K562 (cell line): ENCODE data around the gene CTTNBP2NL. TPM values are rescaled to one million over a fixed set of nuclear protein-coding genes. Genes with fewer than 3 reads are reported as not detected.

Experiments
- ATAC-seq: fragments of 200-7000 bp; cut with Tn5 transposase; 3 replicates; pipeline ENCODE4 v1.9.1; 2020; ENCODE audit warnings: moderate library complexity
- BruUV-seq: library from RNA; stranded (reverse); fragments of 400-500 nt; replicated peaks from 2 replicates; lab custom pipeline; 2021; lab: Mats Ljungman, UMichigan
- CTCF ChIA-PET: fragments of 300-600 bp; formaldehyde crosslinking; extraction: SDS; loops from one replicate; lab custom pipeline; 2021; ENCODE audit warnings: low intra/inter-chr PET ratio; lab: Yijun Ruan, JAX
- POLR2A ChIA-PET: fragments of 300-600, 350-650 bp; sonication (Branson Sonifier 250); formaldehyde crosslinking; extraction: SDS; loops from one replicate; lab custom pipeline; 2021; ENCODE audit warnings: antibody characterized with exemption, inconsistent platforms; lab: Yijun Ruan, JAX
- DNase-seq, 4 experiments: peaks; one replicate each; pipeline versions ENCODE4 v3.0.0 to v3.0.0-alpha.2; 2011 to 2018; ENCODE audit warnings: low spot score in 3 of 4, mixed read lengths in 3 of 4; ENCODE audit errors: extremely low read depth in 1 of 4
- FAIRE-seq: peaks from 2 replicates; lab custom pipeline; 2011; peaks lifted over from hg19 to GRCh38; lab: Jason Lieb, UNC
- H2AFZ ChIP-seq: 2 replicates; pipeline ENCODE4 v1.6.0; 2011; ENCODE audit warnings: low read depth, low read length, control low read depth, inconsistent platforms
- H3K27ac ChIP-seq: fragments of 200-600 bp; 3 replicates; pipeline ENCODE4 v1.8.0; 2011; ENCODE audit warnings: low read depth, mild to moderate bottlenecking, control low read depth, inconsistent platforms, low read length, moderate library complexity, mixed read lengths; ENCODE audit errors: extremely low read depth
- H3K27me3 ChIP-seq, 2 experiments: fragments of 300-600 bp in 1 of 2; 2 replicates in 1 of 2; 3 replicates in 1 of 2; pipeline versions ENCODE4 v1.6.0 to v1.8.0; 2011; ENCODE audit warnings: inconsistent platforms in 2 of 2, low read length in 2 of 2, mild to moderate bottlenecking in 1 of 2, mixed read lengths in 1 of 2, moderate library complexity in 1 of 2; ENCODE audit not compliant: control insufficient read depth in 2 of 2, insufficient read depth in 2 of 2
- H3K36me3 ChIP-seq: fragments of 300-600 bp; 3 replicates; pipeline ENCODE4 v1.8.0; 2011; ENCODE audit warnings: mild to moderate bottlenecking, low read length, inconsistent platforms; ENCODE audit not compliant: control insufficient read depth, insufficient read depth
- H3K4me1 ChIP-seq, 2 experiments: fragments of 200-600 bp in 1 of 2; replicated peaks in 1 of 2; 2 replicates in 1 of 2; 3 replicates in 1 of 2; pipeline versions ENCODE4 v1.5.1 to v1.8.0; 2011; ENCODE audit warnings: inconsistent platforms in 2 of 2, low read length in 2 of 2, mild to moderate bottlenecking in 1 of 2, mixed read lengths in 1 of 2, moderate library complexity in 1 of 2; ENCODE audit not compliant: control insufficient read depth in 2 of 2, insufficient read depth in 2 of 2
- H3K4me2 ChIP-seq: 2 replicates; pipeline ENCODE4 v1.6.1; 2011; ENCODE audit warnings: low read length, control low read depth, inconsistent platforms, mixed read lengths; ENCODE audit not compliant: insufficient read depth
- H3K4me3 ChIP-seq: fragments of 200-600 bp; sonication (generic), shearing (Covaris generic); 2 replicates; pipeline ENCODE4 v1.5.1; 2016; ENCODE audit warnings: control low read depth, inconsistent platforms
- H3K79me2 ChIP-seq: fragments of 200-600 bp; 3 replicates; pipeline ENCODE4 v1.8.0; 2011; ENCODE audit warnings: low read length, inconsistent platforms; ENCODE audit not compliant: control insufficient read depth, insufficient read depth
- H3K9ac ChIP-seq, 2 experiments: 2 replicates each; pipeline versions ENCODE4 v1.6.0 to v1.6.1; 2011; ENCODE audit warnings: low read depth in 2 of 2, low read length in 2 of 2, control low read depth in 1 of 2, inconsistent platforms in 1 of 2, mild to moderate bottlenecking in 1 of 2, mixed read lengths in 1 of 2; ENCODE audit not compliant: insufficient read depth in 1 of 2
- H3K9me1 ChIP-seq: one replicate; pipeline ENCODE4 v1.6.0; 2011; ENCODE audit warnings: inconsistent platforms, mild to moderate bottlenecking, low read length, moderate library complexity; ENCODE audit not compliant: control insufficient read depth, insufficient read depth
- H3K9me3 ChIP-seq: replicated peaks from 2 replicates; pipeline ENCODE4 v1.5.1; 2011; ENCODE audit warnings: low read depth, low read length, inconsistent platforms; ENCODE audit not compliant: control insufficient read depth, insufficient read depth
- H4K20me1 ChIP-seq: replicated peaks from 2 replicates; pipeline ENCODE4 v1.6.1; 2011; ENCODE audit warnings: low read length, inconsistent platforms, mixed read lengths; ENCODE audit not compliant: control insufficient read depth, insufficient read depth
- CEBPG ChIP-seq, 3 experiments: fragments of 200-800 bp in 1 of 3; sonication (Bioruptor generic) in 1 of 3; sonication (generic) in 1 of 3; formaldehyde crosslinking in 1 of 3; IDR thresholded peaks in 2 of 3; conservative IDR thresholded peaks in 1 of 3; 2 replicates each; pipeline versions ENCODE4 v1.6.1 to v1.8.0; 2016 to 2022; ENCODE audit warnings: missing compliant biosample characterization in 2 of 3, missing genetic modification characterization in 2 of 3, mild to moderate bottlenecking in 1 of 3, missing genetic modification reagents in 1 of 3
- CREB1 ChIP-seq, 2 experiments: sonication (generic) in 1 of 2; formaldehyde crosslinking in 1 of 2; IDR thresholded peaks; 2 replicates each; pipeline versions ENCODE4 v1.6.1 to v1.8.0; 2012 to 2022; ENCODE audit warnings: inconsistent platforms in 1 of 2, mild to moderate bottlenecking in 1 of 2, missing genetic modification reagents in 1 of 2, moderate library complexity in 1 of 2
- ETV1 ChIP-seq: fragments of 450-650 bp; conservative IDR thresholded peaks from 2 replicates; pipeline ENCODE4 v1.6.1; 2016; ENCODE audit warnings: missing genetic modification characterization, control low read depth, low read depth, missing compliant biosample characterization
- FOXP4 ChIP-seq: sonication (generic); formaldehyde crosslinking; IDR thresholded peaks from 2 replicates; pipeline ENCODE4 v1.8.0; 2022; ENCODE audit warnings: mild to moderate bottlenecking, missing genetic modification reagents, borderline replicate concordance
- KAT2B ChIP-seq: IDR thresholded peaks from one replicate; pipeline ENCODE4 v1.6.1; 2012; ENCODE audit warnings: low read depth, mild to moderate bottlenecking, control low read depth, inconsistent platforms, low read length, moderate library complexity
- MEF2A ChIP-seq: IDR thresholded peaks from 2 replicates; pipeline ENCODE4 v1.6.1; 2011; ENCODE audit warnings: low read depth, mild to moderate bottlenecking, low read length, moderate library complexity; ENCODE audit not compliant: control insufficient read depth
- OTX1 ChIP-seq: fragments of 450-650 bp; formaldehyde crosslinking; IDR thresholded peaks from 2 replicates; pipeline ENCODE4 v1.4.0; 2022; ENCODE audit warnings: mild to moderate bottlenecking
- PBX2 ChIP-seq, 2 experiments: IDR thresholded peaks in 1 of 2; conservative IDR thresholded peaks in 1 of 2; 2 replicates each; pipeline ENCODE4 v1.6.1; 2016; ENCODE audit warnings: low read depth in 2 of 2, mild to moderate bottlenecking in 1 of 2, missing compliant biosample characterization in 1 of 2, missing genetic modification characterization in 1 of 2, moderate library complexity in 1 of 2
- SIRT6 ChIP-seq: IDR thresholded peaks from one replicate; pipeline ENCODE4 v1.6.1; 2012; ENCODE audit warnings: low read depth, mild to moderate bottlenecking, control low read depth, inconsistent platforms, low read length, moderate library complexity
- STAT5A ChIP-seq: IDR thresholded peaks from 2 replicates; pipeline ENCODE4 v1.6.1; 2012; ENCODE audit warnings: low read length, inconsistent platforms, borderline replicate concordance
- STAT5B ChIP-seq: fragments of 250-450 bp; sonication (Bioruptor Pico); IDR thresholded peaks from 2 replicates; pipeline ENCODE4 v1.8.0; 2021; ENCODE audit warnings: mild to moderate bottlenecking, inconsistent platforms
- TAF7 ChIP-seq: fragments of 450-650 bp; IDR thresholded peaks from 2 replicates; pipeline ENCODE4 v1.6.1; 2016; ENCODE audit warnings: missing genetic modification characterization, missing compliant biosample characterization
- TSC22D4 ChIP-seq: fragments of 450-650 bp; IDR thresholded peaks from 2 replicates; pipeline ENCODE4 v1.6.1; 2016; ENCODE audit warnings: missing genetic modification characterization, missing biosample characterization, control low read depth
- ZBTB26 ChIP-seq: fragments of 450-650 bp; formaldehyde crosslinking; IDR thresholded peaks from 2 replicates; pipeline ENCODE4 v1.4.0; 2022; ENCODE audit warnings: missing genetic modification characterization
- ZC3H8 ChIP-seq: fragments of 450-650 bp; IDR thresholded peaks from 2 replicates; pipeline ENCODE4 v1.6.1; 2017
- ZFPM2 ChIP-seq: fragments of 250-450 bp; sonication (Bioruptor Pico); IDR thresholded peaks from 2 replicates; pipeline ENCODE4 v1.5.1; 2022; ENCODE audit warnings: mild to moderate bottlenecking
- ZNF239 ChIP-seq: fragments of 250-450 bp; sonication (Bioruptor Pico); IDR thresholded peaks from 2 replicates; pipeline ENCODE4 v1.4.0; 2020; ENCODE audit warnings: mild to moderate bottlenecking
- WGBS: fragments of 100-300 bp; shearing (Covaris generic); methylation state at CpG from one replicate; pipeline ENCODE4 v1.1.6; 2016; ENCODE audit warnings: low coverage, mixed read lengths; ENCODE audit not compliant: insufficient coverage; ENCODE audit errors: missing lambda C conversion rate; 5-methylcytosine and 5-hydroxymethylcytosine counted together
- in situ Hi-C: fragments of 300-500 bp; cut with MboI; formaldehyde crosslinking; loops from 4 replicates; pipeline ENCODE4 v1.15.0; 2018; ENCODE audit warnings: inconsistent platforms, mixed read lengths
- intact Hi-C: fragments of 100-400 bp; cut with micrococcal nuclease; formaldehyde crosslinking; loops from 2 replicates; pipeline ENCODE4 v1.14.2; 2022
- polyA plus RNA-seq, 8 experiments: library from polyadenylated mRNA; depleted of rRNA in 4 of 8; stranded (reverse) in 5 of 8; unstranded in 3 of 8; fragments of >200 nt; fragmentation: Nextera tagmentation in 2 of 8; fragmentation: Illumina TruSeq in 1 of 8; extraction: Ambion mirVana in 2 of 8; extraction: Trizol in 1 of 8; gene quantifications; 2 replicates each; pipeline versions ENCODE4 v1.2.1 to v1.2.3, GENCODE V29; 2011 to 2014; ENCODE audit warnings: inconsistent platforms in 1 of 8, missing spikeins in 1 of 8
- total RNA-seq, 7 experiments: library from RNA; depleted of rRNA in 6 of 7; stranded (reverse); fragments of >200 nt in 6 of 7; fragmentation: Illumina TruSeq in 2 of 7; extraction: Trizol in 2 of 7; gene quantifications; 2 replicates each; pipeline versions ENCODE4 v1.2.1 to v1.2.3, GENCODE V29; 2011 to 2021; ENCODE audit warnings: low replicate concordance in 1 of 7

Gene CTTNBP2NL
- total and polyA plus RNA-seq, 9 of the 15 experiments (the other 6 are each of a cell fraction or from before 2014, with no cell fraction given), result 0.27 to 1.4 (median 0.62) TPM

GRCh38 chr1:112460615-112461014 is 64.6 kb downstream of the CTTNBP2NL start:
- intact Hi-C loops, result loop anchor here (5.0 to 10.0 kb wide), 2 partner anchors 157 to 244 kb away; partner anchors contain the start of genes CAPZA1, RHOC and ST7L
- peaks cover 7 to 19% of the 10 kb centered on the region in 2 experiments for H3K4me1 ChIP-seq
- H3K9me3 ChIP-seq, result no peaks in the 10 kb centered on the region
- CTCF ChIA-PET, result no interaction called here
- in situ Hi-C loops, result loop anchor here (5.0 kb wide), 1 partner anchor 68 kb away; no protein-coding TSS in a partner anchor
- ATAC-seq (no peak), DNase-seq (no peak), FAIRE-seq (no peak)
- peaks cover 6 to 16% of the 10 kb centered on the region in 2 experiments for H3K27me3 ChIP-seq
- no peaks in the 10 kb centered on the region for H3K36me3 ChIP-seq
- H3K4me2 ChIP-seq, result no peak overlapping the region
- no peak overlapping the region for H3K9ac ChIP-seq
- 23% methylated on average over 2 of the region's 2 CpGs for WGBS
- H4K20me1 ChIP-seq, result no peaks in the 10 kb centered on the region
- no peak overlapping the region for H3K27ac ChIP-seq
- H2AFZ ChIP-seq, result no peak overlapping the region
- no peaks in the 10 kb centered on the region for H3K79me2 ChIP-seq
- no peak overlapping the region for H3K4me3 ChIP-seq
- H3K9me1 ChIP-seq, result no peaks in the 10 kb centered on the region
- POLR2A ChIA-PET, result interaction anchor here (1.0 kb wide), 1 partner anchor 88 kb away, joined by 3 read pairs; no protein-coding TSS in a partner anchor
- BruUV-seq, result no TSS peak
- TF ChIP-seq ZNF239 (CRISPR knock-in tag), result no peak
- TF ChIP-seq TSC22D4 (tag), result no peak
- no peak for TF ChIP-seq ZFPM2 (CRISPR knock-in tag)
- no peak for TF ChIP-seq ZBTB26 (CRISPR knock-in tag)
- TF ChIP-seq KAT2B, result no peak
- TF ChIP-seq OTX1, result no peak
- no peak for TF ChIP-seq STAT5A
- no peak for TF ChIP-seq CREB1 (IDR thresholded peaks at IDR 0.05)
- TF ChIP-seq CREB1 (CRISPR knock-in tag; IDR thresholded peaks at IDR 0.05), result no peak
- TF ChIP-seq ZC3H8, result no peak
- TF ChIP-seq PBX2 (CRISPR knock-in tag; IDR thresholded peaks at IDR 0.05; ENCODE audit: low read depth), result no peak
- no peak for TF ChIP-seq PBX2 (tag; conservative IDR thresholded peaks at IDR 0.05; ENCODE audit: low read depth)
- TF ChIP-seq SIRT6, result no peak
- no peak for TF ChIP-seq FOXP4 (CRISPR knock-in tag)
- no peak for TF ChIP-seq MEF2A
- no peak for TF ChIP-seq STAT5B
- TF ChIP-seq CEBPG (CRISPR knock-in tag; IDR thresholded peaks at IDR 0.05), result no peak
- no peak for TF ChIP-seq CEBPG (tag; conservative IDR thresholded peaks at IDR 0.05 in 1 of 2, IDR thresholded peaks at IDR 0.05 in 1 of 2)
- TF ChIP-seq TAF7 (tag), result no peak
- TF ChIP-seq ETV1, result no peak
